ENCODE measurements around the gene WDR72. TPM values are rescaled to one million over a fixed set of nuclear protein-coding genes. Genes with fewer than 3 reads are reported as not detected.

Gene WDR72
- total RNA-seq, 1 donor from 2014 or later = 0.14 TPM

DNA sequence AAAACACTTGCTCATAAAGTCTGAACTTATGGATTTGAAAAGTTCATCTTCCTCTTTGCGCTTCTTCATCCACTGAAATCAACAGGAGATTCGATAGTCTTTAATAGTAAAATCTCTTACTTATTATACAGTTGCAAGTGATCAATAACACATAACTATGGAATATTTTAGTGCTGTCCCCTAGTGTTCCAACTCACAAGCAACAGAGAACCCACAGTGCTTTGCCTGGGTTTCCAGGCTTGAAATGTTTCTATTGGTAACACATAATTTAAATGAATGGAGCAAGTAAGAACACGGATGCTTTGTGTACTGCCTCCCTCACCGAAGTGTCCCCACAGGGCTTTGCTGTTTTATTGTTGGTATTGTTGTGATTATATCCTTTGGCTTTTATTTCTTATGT, 93.5 kb downstream of the WDR72 start:
- no peak for DNase-seq (ENCODE audit: low read depth)
- Mint-ChIP-seq H3K27ac (ENCODE audit: unreplicated experiment) (no peak overlapping the region), H3K27me3 (ENCODE audit: low read depth, unreplicated experiment) (no peaks in the 10 kb centered on the region), H3K4me1 (ENCODE audit: low read depth, unreplicated experiment) (no peaks in the 10 kb centered on the region), H3K4me3 (ENCODE audit: unreplicated experiment) (no peak overlapping the region), H3K9me3 (ENCODE audit: unreplicated experiment) (no peaks in the 10 kb centered on the region), H3K36me3 (ENCODE audit: low read depth, unreplicated experiment) (no peaks in the 10 kb centered on the region)
- Histone ChIP-seq H3K4me1 (ENCODE audit: insufficient read depth, low read length) (no peaks in the 10 kb centered on the region), H3K79me2 (ENCODE audit: insufficient read depth, low read length) (no peaks in the 10 kb centered on the region), H3K36me3 (ENCODE audit: insufficient read depth, low read length) (no peaks in the 10 kb centered on the region), H4K20me1 (ENCODE audit: insufficient read depth, low read length) (no peaks in the 10 kb centered on the region), H3K4me3 (ENCODE audit: insufficient read depth, low read depth, low read length) (no peak overlapping the region), H2AFZ (ENCODE audit: low read depth, low read length) (no peak overlapping the region), H3K4me2 (ENCODE audit: low read length) (no peak overlapping the region), H3K9ac (ENCODE audit: low read length) (no peak overlapping the region), H3K27me3 (ENCODE audit: insufficient read depth, low read length) (no peaks in the 10 kb centered on the region), H3K9me3 (ENCODE audit: insufficient read depth, low read depth, low read length) (no peaks in the 10 kb centered on the region), H3K27ac (ENCODE audit: low read depth, low read length) (no peak overlapping the region)
- TF ChIP-seq EZH2 (IDR thresholded peaks at IDR 0.05; ENCODE audit: insufficient read depth, low read length) = no peak
- TF ChIP-seq, protein P1, sequence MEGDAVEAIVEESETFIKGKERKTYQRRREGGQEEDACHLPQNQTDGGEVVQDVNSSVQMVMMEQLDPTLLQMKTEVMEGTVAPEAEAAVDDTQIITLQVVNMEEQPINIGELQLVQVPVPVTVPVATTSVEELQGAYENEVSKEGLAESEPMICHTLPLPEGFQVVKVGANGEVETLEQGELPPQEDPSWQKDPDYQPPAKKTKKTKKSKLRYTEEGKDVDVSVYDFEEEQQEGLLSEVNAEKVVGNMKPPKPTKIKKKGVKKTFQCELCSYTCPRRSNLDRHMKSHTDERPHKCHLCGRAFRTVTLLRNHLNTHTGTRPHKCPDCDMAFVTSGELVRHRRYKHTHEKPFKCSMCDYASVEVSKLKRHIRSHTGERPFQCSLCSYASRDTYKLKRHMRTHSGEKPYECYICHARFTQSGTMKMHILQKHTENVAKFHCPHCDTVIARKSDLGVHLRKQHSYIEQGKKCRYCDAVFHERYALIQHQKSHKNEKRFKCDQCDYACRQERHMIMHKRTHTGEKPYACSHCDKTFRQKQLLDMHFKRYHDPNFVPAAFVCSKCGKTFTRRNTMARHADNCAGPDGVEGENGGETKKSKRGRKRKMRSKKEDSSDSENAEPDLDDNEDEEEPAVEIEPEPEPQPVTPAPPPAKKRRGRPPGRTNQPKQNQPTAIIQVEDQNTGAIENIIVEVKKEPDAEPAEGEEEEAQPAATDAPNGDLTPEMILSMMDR (IDR thresholded peaks at IDR 0.05; ENCODE audit: insufficient read depth, low read depth, low read length) = peak; percentile 19
- FAIRE-seq = no peak

DNA sequence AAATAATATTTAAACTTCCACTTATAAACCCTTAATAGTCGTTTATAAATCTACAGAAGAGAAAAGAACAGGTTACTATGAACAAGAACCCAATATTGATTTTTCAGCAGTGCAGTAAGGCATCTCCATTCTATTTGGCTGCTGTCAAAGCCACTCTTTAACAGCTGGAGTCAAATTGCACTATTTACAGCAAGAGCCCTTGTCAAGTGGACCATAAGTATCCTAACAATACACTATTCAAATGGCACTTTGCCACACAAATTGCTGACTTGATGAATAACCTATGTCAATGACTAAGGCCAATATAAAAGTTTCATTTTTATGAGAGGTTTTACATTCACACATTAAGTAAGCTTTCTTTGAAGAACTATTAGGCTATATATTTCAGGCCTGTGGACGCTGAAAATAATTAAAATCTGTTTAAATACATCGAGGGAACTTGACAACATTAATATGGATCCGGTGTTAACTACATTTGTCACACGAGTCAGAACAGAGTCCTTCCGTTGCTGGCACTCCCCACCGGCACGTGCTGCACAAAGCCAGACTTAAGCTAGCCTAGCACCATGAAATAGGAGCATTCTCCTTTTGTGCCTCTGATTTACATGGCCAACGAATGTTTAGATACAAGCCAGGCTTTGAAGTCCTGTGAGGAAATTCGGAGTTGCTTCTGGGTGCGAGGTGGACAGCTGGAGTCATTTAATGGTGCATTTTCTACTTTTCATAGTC, 100.5 kb downstream of the WDR72 start:
- Mint-ChIP-seq H3K9me3 (ENCODE audit: unreplicated experiment) (no peaks in the 10 kb centered on the region), H3K4me1 (ENCODE audit: low read depth, unreplicated experiment) (no peaks in the 10 kb centered on the region), H3K27me3 (ENCODE audit: low read depth, unreplicated experiment) (no peaks in the 10 kb centered on the region), H3K4me3 (ENCODE audit: unreplicated experiment) (no peak overlapping the region), H3K36me3 (ENCODE audit: low read depth, unreplicated experiment) (no peaks in the 10 kb centered on the region), H3K27ac (ENCODE audit: unreplicated experiment) (no peak overlapping the region)
- Histone ChIP-seq H2AFZ (ENCODE audit: low read depth, low read length) (no peak overlapping the region), H3K9me3 (ENCODE audit: insufficient read depth, low read depth, low read length) (no peaks in the 10 kb centered on the region), H3K4me3 (ENCODE audit: insufficient read depth, low read depth, low read length) (no peak overlapping the region), H3K27me3 (ENCODE audit: insufficient read depth, low read length) (no peaks in the 10 kb centered on the region), H3K27ac (ENCODE audit: low read depth, low read length) (no peak overlapping the region), H3K9ac (ENCODE audit: low read length) (no peak overlapping the region), H3K79me2 (ENCODE audit: insufficient read depth, low read length) (no peaks in the 10 kb centered on the region), H3K36me3 (ENCODE audit: insufficient read depth, low read length) (no peaks in the 10 kb centered on the region), H4K20me1 (ENCODE audit: insufficient read depth, low read length) (no peaks in the 10 kb centered on the region), H3K4me2 (ENCODE audit: low read length) (no peak overlapping the region), H3K4me1 (ENCODE audit: insufficient read depth, low read length) (no peaks in the 10 kb centered on the region)
- FAIRE-seq (no peak), DNase-seq (ENCODE audit: low read depth) (peak; percentile 0)
- TF ChIP-seq, protein P1 (IDR thresholded peaks at IDR 0.05; ENCODE audit: insufficient read depth, low read depth, low read length) = no peak
- no peak for TF ChIP-seq EZH2 (IDR thresholded peaks at IDR 0.05; ENCODE audit: insufficient read depth, low read length)

DNA sequence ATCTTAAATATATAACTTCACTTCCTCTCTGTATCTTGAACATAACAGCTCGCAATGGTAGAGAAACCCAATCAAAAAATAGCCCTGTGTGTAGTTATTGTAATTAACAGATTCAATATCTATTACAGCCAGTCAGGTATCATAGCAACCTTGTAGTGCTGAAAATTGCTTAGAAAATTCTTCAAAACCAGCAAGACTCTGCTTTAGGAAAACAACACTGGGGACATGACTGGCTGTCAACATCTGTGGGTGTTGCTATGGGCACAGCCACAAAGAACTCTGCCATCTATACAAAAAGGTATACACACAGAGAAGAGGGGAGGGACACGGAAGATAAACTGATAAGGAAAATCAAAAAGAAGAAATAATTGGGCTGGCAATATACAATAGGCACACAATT, 101.2 kb downstream of the WDR72 start:
- Histone ChIP-seq H3K9ac (ENCODE audit: low read length) (no peak overlapping the region), H4K20me1 (ENCODE audit: insufficient read depth, low read length) (no peaks in the 10 kb centered on the region), H3K36me3 (ENCODE audit: insufficient read depth, low read length) (no peaks in the 10 kb centered on the region), H3K27me3 (ENCODE audit: insufficient read depth, low read length) (no peaks in the 10 kb centered on the region), H3K4me1 (ENCODE audit: insufficient read depth, low read length) (no peaks in the 10 kb centered on the region), H3K79me2 (ENCODE audit: insufficient read depth, low read length) (no peaks in the 10 kb centered on the region), H3K4me3 (ENCODE audit: insufficient read depth, low read depth, low read length) (no peak overlapping the region), H3K9me3 (ENCODE audit: insufficient read depth, low read depth, low read length) (no peaks in the 10 kb centered on the region), H3K4me2 (ENCODE audit: low read length) (no peak overlapping the region), H2AFZ (ENCODE audit: low read depth, low read length) (no peak overlapping the region), H3K27ac (ENCODE audit: low read depth, low read length) (no peak overlapping the region)
- DNase-seq (ENCODE audit: low read depth) (no peak), FAIRE-seq (no peak)
- no peak overlapping the region for H3K4me3 Mint-ChIP-seq (ENCODE audit: unreplicated experiment)
- no peaks in the 10 kb centered on the region for H3K9me3 Mint-ChIP-seq (ENCODE audit: unreplicated experiment)
- H3K27me3 Mint-ChIP-seq (ENCODE audit: low read depth, unreplicated experiment) = no peaks in the 10 kb centered on the region
- H3K4me1 Mint-ChIP-seq (ENCODE audit: low read depth, unreplicated experiment) = no peaks in the 10 kb centered on the region
- no peaks in the 10 kb centered on the region for H3K36me3 Mint-ChIP-seq (ENCODE audit: low read depth, unreplicated experiment)
- TF ChIP-seq, protein P1 (IDR thresholded peaks at IDR 0.05; ENCODE audit: insufficient read depth, low read depth, low read length) = no peak
- TF ChIP-seq EZH2 (IDR thresholded peaks at IDR 0.05; ENCODE audit: insufficient read depth, low read length) = no peak
- H3K27ac Mint-ChIP-seq (ENCODE audit: unreplicated experiment) = no peak overlapping the region
